Eye (tissue), 1 donor: ENCODE data around the gene PCDHGA6.
"Not testable (repeated sequence)": the region's sequence is repeated elsewhere in the genome, so short reads cannot be mapped to it uniquely, and the experiment has no call there.

Experiments used
- DNase-seq: peaks from one replicate; pipeline ENCODE4 v3.0.0-alpha.2; 2015

PCDHGA6 gene

DNA sequence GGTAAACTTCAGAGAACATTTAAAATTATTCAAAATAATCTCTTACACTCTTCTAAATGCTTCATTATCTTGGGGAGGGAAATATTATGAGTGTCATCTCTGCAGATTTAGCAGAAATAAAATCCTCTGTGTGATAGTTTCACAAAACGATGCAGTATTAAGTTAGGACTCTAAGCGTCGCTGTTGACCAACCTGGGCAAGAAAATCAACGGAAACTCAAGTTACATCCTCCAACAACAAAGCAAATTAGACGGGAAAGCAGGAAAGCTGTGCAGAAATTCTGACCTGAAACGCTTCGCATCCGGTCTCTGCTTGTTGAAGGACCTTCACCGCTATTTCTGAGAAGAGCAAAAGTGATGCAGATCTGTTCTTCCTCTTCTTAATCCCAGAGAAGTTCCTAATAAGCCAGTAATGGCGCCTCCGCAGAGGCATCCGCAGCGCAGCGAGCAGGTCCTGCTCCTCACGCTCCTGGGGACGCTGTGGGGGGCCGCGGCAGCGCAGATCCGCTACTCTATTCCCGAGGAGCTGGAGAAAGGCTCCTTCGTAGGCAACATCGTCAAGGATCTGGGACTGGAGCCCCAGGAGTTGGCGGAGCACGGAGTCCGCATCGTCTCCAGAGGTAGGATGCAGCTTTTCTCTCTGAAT lies at the start of gene PCDHGA6:
TSS of gene PCDHGA6 (plus strand) at position 219 of the 645 bp plus-strand sequence. CDS start at position 412, 193 bp downstream.
- peak; percentile 37 for DNase-seq

DNA sequence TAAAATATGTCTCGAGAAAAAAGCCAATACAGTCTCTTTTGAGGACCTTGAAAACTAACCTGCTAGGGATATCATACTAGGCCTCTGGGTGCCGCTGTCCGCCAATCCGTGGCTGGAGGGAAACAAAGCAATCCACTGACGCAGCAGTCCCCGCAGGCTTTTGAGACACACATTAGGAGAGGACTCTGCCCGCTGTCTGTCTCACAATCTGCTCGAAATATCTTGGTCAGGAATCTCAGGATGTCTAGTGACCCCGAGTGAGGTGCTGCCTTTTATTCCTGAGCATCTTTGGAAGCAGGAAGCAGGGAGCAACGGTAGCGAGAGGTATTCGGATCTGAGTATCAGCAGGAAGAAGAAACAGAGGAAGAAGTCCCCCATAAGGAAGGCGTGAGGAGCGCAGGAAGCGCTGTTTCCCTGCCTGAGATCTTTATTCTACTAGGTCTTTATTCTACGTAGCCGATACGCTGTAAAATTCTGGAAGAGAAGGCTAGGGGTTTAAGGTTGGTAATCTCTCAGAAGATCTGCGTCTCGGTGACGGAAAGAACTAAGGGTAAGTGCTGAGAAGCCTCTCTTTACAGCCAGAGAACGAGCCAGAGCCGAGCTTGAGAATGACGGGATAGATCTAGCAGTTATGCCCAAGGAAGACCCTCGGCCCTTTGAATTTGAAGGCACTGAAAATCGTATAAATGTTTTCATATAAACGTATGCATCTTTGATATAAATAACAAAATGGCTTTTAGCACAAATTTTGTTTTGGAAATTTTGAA lies 47.4 kb upstream of the PCDHGA6 start:
- peak; percentile 64 for DNase-seq

DNA sequence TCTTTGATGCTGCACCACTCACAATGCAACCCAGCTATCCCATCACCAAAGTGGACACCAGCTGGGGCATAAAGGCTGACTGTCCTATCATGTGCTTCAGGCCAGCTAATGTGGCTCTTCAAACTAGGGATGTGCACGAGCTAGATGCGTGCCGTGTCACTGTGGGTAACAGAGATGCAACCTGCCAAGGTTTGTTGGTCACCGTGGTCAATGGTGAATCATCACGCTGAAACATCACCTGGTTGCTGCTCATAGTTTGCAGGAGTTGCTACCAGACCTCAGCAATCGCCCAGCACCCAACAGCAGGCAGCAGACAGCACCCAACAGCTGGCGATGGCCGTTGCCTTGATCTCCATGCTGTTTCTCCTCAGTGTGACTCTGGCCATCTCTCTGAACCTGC lies 45.5 kb upstream of the PCDHGA6 start:
- DNase-seq = no peak

DNA sequence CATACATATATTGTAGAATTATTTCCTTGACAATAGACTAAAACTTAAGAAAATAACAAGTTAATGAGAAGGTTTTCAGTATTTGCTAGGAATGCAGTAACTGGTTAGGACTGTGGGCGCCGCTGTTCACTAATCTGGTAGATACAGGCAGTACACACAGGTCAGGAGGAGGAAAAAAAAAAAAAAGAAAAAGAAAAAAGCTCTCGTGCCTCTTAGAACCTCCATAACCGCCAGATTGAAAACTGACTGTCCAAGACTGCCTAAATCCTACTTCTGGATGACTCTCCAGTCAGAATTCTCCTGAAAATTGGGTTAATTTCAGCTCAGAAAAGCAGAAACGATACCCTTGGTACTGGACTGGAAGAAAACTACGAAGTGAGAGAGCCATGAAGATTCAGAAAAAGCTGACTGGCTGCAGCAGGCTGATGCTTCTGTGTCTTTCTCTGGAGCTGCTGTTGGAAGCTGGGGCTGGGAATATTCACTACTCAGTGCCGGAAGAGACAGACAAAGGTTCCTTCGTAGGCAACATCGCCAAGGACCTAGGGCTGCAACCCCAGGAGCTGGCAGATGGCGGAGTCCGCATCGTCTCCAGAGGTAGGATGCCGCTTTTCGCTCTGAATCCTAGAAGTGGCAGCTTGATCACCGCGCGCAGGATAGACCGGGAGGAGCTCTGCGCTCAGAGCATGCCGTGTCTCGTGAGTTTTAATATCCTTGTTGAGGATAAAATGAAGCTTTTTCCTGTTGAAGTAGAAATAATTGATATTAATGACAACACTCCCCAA lies 43.2 kb upstream of the PCDHGA6 start, which contains the start of gene PCDHGA1:
TSS of gene PCDHGA1 (plus strand) at position 216 of the 782 bp plus-strand sequence.
- no peak for DNase-seq

DNA sequence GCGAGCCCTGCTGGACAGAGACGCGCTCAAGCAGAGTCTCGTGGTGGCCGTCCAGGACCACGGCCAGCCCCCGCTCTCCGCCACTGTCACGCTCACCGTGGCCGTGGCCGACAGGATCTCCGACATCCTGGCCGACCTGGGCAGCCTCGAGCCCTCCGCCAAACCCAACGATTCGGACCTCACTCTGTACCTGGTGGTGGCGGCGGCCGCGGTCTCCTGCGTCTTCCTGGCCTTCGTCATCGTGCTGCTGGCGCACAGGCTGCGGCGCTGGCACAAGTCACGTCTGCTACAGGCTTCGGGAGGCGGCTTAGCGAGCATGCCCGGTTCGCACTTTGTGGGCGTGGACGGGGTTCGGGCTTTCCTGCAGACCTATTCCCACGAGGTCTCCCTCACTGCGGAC lies 41.1 kb upstream of the PCDHGA6 start:
- not testable (repeated sequence) for DNase-seq

DNA sequence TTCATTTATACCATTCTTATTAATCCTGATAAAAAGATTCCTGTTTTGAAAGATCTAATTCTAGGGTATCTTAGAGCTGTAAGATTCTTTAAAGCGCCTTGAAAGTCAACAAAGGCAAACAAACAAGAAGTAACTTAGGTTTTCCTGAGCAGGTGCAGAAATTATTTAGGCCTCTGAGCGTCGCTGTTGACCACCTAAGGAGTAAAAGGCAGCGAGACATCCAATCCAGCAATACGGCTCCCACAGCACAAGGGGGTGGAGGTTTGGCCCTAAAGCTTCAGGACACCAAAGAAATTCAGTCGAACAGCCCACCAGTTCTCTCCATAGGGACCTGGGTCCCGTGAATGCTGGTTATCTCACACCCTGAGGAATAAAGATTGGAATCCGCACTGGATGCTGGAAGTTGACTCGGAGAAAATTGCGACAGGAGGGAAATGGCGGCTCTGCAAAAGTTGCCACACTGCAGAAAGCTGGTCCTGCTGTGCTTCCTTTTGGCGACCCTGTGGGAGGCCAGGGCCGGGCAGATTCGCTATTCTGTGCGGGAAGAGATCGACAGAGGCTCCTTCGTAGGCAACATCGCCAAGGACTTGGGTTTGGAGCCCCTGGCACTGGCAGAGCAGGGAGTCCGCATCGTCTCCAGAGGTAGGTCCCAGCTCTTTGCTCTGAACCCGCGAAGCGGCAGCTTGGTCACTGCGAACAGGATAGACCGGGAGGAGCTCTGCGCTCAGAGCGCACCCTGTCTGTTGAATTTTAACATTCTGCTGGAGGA lies 35.0 kb upstream of the PCDHGA6 start, which contains the start of gene PCDHGA2:
TSS of gene PCDHGA2 (plus strand) at position 223 of the 769 bp plus-strand sequence.
- peak; percentile 73 for DNase-seq

DNA sequence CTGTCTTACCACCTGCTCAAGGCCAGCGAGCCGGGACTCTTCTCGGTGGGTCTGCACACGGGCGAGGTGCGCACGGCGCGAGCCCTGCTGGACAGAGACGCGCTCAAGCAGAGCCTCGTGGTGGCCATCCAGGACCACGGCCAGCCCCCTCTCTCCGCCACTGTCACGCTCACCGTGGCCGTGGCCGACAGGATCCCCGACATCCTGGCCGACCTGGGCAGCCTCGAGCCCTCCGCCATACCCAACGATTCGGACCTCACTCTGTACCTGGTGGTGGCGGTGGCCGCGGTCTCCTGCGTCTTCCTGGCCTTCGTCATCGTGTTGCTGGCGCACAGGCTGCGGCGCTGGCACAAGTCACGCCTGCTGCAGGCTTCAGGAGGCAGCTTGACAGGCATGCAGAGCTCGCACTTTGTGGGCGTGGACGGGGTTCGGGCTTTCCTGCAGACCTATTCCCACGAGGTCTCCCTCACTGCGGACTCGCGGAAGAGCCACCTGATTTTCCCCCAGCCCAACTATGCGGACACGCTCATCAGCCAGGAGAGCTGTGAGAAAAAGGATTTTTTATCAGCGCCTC lies 32.8 kb upstream of the PCDHGA6 start:
- not testable (repeated sequence) for DNase-seq

DNA sequence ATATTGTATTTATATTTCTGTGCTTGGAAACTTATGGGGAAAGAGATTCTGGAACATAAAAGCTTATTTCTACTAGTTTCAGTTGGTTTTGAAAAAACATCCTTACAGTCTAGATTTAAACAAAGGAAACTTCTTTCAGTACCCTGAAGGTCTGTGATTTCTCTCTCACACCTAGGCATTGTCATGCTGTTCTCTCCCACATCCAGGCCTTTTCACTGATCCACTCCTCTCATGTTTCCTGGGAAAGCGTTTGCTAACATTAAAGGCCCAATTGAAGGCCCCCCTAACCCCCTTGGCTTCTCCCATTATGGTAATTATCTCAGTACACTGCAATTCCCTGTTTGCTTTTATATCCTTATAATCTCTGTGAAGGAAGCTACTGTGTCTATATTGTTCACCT lies 30.9 kb upstream of the PCDHGA6 start:
- no peak for DNase-seq

DNA sequence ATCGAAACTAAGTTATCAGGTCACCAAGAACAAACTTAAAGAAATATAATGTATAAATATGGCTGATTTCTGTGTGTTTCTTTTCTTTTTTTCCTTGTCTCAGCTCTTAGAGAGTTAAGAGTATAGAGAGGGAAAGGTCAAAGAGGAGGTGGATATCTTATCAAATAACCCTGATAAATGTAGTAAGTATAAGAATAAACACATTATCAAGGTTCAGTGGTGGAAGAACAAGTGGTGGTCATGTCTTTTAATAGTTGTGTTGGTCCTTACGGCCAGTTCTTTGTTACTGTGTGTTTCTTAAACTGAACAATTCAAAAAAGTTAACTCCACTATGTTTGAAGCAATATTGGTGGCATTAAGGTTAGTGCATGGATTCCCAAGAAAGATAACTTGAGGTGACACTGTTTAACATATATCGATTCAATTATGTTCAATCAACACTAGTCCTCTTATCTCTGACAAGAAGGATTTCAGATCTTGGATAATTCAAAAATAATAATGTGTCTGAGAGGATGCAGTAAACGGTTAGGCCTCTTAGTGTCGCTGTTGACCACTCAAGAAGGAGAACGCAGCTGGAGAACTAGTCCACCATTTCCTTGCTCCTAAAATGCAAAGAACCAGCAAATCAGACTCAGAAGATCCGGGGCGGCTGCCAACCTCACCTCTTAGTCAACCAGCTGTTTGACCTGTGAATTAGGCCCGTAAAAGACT lies 30.3 kb upstream of the PCDHGA6 start, which contains the start of gene PCDHGA3:
TSS of gene PCDHGA3 (plus strand) at position 588 of the 711 bp plus-strand sequence. CDS start 205 bp downstream, outside the sequence.
- DNase-seq = peak; percentile 41

DNA sequence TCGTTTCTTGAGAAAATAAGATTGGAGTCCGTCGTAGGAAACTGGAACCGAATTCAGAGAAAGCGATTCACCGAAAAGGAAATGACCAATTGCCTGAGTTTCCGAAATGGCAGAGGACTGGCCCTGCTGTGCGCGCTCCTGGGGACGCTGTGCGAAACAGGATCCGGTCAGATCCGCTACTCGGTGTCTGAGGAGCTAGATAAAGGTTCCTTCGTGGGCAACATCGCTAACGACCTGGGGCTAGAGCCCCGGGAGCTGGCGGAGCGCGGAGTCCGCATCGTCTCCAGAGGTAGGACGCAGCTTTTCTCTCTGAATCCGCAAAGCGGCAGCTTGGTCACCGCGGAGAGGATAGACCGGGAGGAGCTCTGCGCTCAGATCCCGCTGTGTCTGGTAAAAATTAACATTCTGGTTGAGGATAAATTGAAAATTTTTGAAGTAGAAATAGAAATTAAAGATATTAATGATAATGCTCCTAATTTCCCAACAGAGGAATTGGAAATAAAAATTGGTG lies 29.7 kb upstream of the PCDHGA6 start:
- no peak for DNase-seq

DNA sequence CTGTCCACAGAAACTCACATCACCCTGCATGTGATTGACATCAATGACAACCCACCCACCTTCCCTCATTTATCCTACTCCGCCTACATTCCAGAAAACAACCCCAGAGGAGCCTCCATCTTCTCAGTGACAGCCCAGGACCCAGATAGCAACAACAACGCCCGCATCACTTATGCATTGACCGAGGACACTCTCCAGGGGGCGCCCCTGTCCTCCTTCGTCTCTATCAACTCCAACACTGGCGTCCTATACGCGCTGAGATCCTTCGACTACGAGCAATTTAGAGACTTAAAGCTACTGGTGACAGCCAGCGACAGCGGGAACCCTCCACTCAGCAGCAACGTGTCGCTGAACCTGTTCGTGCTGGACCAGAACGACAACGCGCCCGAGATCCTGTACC lies 28.4 kb upstream of the PCDHGA6 start:
- no peak for DNase-seq

DNA sequence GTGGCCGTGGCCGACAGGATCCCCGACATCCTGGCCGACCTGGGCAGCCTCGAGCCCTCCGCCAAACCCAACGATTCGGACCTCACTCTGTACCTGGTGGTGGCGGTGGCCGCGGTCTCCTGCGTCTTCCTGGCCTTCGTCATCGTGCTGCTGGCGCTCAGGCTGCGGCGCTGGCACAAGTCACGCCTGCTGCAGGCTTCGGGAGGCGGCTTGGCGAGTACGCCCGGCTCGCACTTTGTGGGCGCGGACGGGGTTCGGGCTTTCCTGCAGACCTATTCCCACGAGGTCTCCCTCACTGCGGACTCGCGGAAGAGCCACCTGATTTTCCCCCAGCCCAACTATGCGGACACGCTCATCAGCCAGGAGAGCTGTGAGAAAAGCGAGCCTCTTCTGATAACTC lies 27.7 kb upstream of the PCDHGA6 start:
- DNase-seq = not testable (repeated sequence)

DNA sequence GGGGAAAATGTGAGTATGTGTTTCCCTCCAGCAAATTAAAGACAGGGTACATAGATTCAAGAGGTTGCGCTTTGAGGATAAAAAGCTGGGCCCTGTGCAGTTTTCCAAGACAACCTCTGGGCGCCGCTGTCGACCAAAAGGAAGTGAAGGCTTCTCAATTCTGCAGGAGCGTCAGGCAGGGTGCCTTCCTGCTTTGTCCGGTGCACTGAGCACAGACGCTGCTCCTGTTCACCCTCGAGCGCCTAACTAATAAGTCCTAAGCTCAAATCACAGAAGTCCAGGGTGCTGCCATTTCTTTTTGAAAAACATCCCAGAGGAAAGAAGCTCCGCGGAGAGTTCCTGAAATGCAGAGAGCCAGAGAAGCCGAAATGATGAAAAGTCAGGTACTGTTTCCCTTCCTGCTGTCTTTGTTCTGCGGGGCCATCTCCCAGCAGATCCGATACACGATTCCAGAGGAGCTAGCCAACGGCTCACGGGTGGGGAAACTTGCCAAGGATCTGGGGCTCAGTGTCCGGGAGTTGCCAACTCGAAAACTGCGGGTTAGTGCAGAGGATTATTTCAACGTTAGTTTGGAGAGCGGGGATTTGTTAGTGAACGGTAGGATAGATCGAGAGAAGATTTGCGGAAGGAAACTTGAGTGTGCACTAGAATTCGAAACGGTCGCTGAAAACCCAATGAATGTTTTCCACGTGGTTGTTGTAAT lies 23.6 kb upstream of the PCDHGA6 start, which contains the start of gene PCDHGB1:
TSS of gene PCDHGB1 (plus strand) at position 183 of the 703 bp plus-strand sequence. CDS start at position 345, 162 bp downstream.
- DNase-seq = no peak

DNA sequence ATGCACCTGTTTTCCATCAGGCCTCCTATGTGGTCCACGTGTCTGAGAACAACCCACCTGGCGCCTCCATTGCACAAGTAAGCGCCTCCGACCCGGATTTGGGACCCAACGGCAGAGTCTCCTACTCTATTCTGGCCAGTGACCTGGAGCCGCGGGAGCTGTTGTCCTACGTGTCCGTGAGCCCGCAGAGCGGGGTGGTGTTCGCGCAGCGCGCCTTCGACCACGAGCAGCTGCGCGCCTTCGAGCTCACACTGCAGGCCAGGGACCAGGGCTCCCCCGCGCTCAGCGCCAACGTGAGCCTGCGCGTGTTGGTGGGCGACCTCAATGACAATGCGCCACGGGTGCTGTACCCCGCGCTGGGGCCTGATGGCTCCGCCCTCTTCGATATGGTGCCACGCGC lies 22.1 kb upstream of the PCDHGA6 start:
- DNase-seq = no peak

DNA sequence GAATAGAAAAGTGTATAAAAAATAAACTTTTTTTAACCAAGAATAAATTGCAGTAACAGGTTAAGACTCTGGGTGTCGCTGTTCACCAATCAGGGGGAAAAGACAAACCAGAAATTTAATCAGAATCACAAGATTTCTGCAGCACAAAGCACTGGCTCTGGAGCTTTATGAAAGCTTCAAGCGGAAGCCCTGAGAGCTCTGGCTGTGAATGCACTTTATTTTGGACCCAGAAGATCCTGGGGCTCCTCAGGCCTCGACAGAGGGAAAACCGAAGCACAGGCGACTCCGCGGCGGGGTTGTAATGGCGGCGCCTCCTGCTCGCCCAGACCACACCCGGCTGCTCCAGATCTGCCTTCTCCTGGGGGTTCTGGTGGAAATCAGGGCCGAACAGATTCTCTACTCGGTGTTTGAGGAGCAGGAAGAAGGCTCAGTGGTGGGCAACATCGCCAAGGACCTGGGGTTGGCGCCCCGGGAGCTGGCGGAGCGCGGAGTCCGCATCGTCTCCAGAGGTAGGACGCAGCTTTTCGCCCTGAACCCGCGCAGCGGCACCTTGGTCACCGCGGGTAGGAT lies 18.7 kb upstream of the PCDHGA6 start, which contains the start of gene PCDHGA4:
TSS of gene PCDHGA4 (plus strand) at position 122 of the 570 bp plus-strand sequence. CDS start at position 209, 87 bp downstream.
- DNase-seq = no peak

DNA sequence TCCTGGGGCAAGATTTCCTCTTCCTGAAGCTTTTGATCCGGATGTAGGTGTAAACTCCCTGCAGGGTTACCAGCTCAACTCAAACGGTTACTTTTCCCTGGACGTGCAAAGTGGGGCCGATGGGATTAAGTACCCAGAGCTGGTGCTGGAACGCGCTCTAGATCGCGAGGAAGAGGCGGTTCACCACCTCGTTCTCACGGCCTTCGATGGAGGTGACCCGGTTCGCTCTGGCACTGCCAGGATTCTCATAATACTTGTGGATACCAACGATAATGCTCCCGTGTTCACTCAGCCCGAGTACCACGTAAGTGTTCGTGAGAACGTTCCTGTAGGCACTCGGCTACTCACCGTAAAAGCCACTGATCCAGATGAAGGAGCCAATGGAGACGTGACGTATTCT lies 18.1 kb upstream of the PCDHGA6 start:
- DNase-seq = no peak

DNA sequence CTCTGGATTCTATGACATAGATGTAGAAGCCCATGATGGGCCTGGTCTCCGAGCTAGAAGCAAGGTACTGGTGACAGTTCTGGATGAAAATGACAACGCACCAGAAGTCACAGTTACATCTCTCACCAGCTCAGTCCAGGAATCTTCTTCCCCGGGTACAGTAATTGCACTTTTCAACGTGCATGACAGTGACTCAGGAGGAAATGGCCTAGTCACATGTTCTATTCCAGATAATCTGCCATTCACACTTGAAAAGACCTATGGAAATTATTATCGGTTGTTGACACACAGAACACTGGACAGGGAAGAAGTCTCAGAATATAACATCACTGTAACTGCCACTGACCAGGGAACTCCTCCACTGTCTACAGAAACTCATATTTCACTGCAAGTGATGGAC lies 17.6 kb upstream of the PCDHGA6 start:
- no peak for DNase-seq

DNA sequence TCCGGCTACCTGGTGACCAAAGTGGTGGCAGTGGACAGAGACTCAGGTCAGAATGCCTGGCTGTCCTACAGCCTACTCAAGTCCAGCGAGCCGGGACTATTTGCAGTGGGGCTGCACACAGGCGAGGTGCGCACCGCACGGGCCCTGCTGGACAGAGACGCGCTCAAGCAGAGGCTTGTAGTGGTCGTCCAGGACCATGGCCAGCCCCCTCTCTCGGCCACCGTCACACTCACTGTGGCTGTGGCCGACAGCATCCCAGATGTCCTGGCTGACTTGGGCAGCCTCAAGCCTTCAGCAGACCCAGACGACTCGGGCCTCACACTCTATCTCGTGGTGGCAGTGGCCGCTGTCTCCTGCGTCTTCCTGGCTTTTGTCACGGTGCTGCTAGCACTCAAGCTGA lies 16.7 kb upstream of the PCDHGA6 start:
- no peak for DNase-seq

DNA sequence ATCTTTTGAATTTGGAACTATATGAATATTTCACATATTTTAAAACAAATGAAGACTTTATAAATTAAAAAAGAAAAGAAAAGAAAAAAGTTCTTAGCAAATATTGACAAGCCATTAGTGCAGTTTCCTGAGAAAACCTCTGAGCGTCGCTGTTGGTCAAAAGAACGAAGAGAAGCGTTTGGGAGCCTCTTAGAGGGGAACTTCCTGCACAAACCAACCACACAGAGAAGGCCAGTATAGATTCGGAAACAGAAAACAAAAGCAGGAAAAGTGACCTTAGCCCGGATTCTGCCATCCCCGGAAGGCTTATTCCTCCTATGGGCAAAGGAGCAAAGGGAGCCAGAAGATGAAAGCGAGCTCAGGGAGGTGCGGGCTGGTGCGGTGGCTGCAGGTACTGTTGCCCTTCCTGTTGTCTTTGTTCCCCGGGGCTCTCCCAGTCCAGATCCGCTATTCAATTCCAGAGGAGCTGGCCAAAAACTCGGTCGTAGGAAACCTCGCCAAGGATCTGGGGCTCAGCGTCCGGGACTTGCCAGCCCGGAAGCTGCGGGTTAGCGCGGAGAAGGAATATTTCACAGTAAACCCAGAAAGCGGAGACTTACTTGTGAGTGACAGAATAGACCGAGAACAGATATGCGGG lies 13.8 kb upstream of the PCDHGA6 start, which contains the start of gene PCDHGB2:
TSS of gene PCDHGB2 (plus strand) at position 205 of the 637 bp plus-strand sequence. CDS start at position 347, 142 bp downstream.
- DNase-seq = no peak
